AG09309 (cell line): ENCODE data around the gene LRCH1.

Experiments
- DNase-seq: peaks from one replicate; pipeline ENCODE4 v3.0.0-alpha.2; 2010; ENCODE audit warnings: low read depth
- H3K4me3 ChIP-seq: 2 replicates; pipeline ENCODE4 v1.5.1; 2011; ENCODE audit warnings: mild to moderate bottlenecking, low read depth, low read length, moderate library complexity; ENCODE audit not compliant: control insufficient read depth
- CTCF ChIP-seq: IDR thresholded peaks from 2 replicates; pipeline ENCODE4 v1.5.1; 2011; ENCODE audit warnings: mild to moderate bottlenecking, low read depth, low read length, inconsistent platforms; ENCODE audit not compliant: insufficient read depth, control insufficient read depth; ENCODE audit errors: missing control alignments

Gene LRCH1

GRCh38 chr13:46595136-46595884 lies 42.3 kb downstream of the LRCH1 start:
- DNase-seq, result no peak
- TF ChIP-seq CTCF, result no peak
- no peak overlapping the region for H3K4me3 ChIP-seq

- no peak for DNase-seq
- H3K4me3 ChIP-seq, result no peak overlapping the region
- TF ChIP-seq CTCF, result no peak
These were observed 42.9 kb downstream of the LRCH1 start for GRCh38 chr13:46595885-46596275.

- DNase-seq, result no peak
- TF ChIP-seq CTCF, result no peak
- H3K4me3 ChIP-seq, result no peak overlapping the region
These were observed 43.5 kb downstream of the LRCH1 start for GRCh38 chr13:46596466-46596865.

- H3K4me3 ChIP-seq, result no peak overlapping the region
- TF ChIP-seq CTCF, result no peak
- DNase-seq, result no peak
These were observed 45.3 kb downstream of the LRCH1 start for GRCh38 chr13:46598140-46598819.

GRCh38 chr13:46598820-46599180 lies 45.8 kb downstream of the LRCH1 start:
- H3K4me3 ChIP-seq, result no peak overlapping the region
- TF ChIP-seq CTCF, result no peak
- DNase-seq, result no peak

GRCh38 chr13:46600943-46601311 lies 48.0 kb downstream of the LRCH1 start:
- TF ChIP-seq CTCF, result no peak
- H3K4me3 ChIP-seq, result no peak overlapping the region
- DNase-seq, result no peak
